Testis (tissue), 2 donors: Measurements from ENCODE around the gene NTM.

Experiments
- CTCF ChIP-seq, 3 experiments: fragments of 450-650 bp in 2 of 3; fragments of 200-600 bp in 1 of 3; sonication (generic) in 1 of 3; IDR thresholded peaks; one replicate each; pipeline ENCODE4 v1.5.1; 2016 to 2019; ENCODE audit warnings: antibody characterized with exemption in 3 of 3, mild to moderate bottlenecking in 2 of 3, moderate library complexity in 1 of 3
- POLR2A ChIP-seq: fragments of 450-650 bp; IDR thresholded peaks from one replicate; pipeline ENCODE4 v1.6.1; 2017; ENCODE audit warnings: antibody characterized with exemption, mild to moderate bottlenecking, moderate library complexity

GRCh38 chr11:131923309-131923708 is 552.9 kb downstream of the NTM start:
- no peak for TF ChIP-seq CTCF (IDR thresholded peaks at IDR 0.05)
- no peak for TF ChIP-seq POLR2A
